ENCODE results near the gene PTPN18. TPM values are rescaled to one million over a fixed set of nuclear protein-coding genes. Genes with fewer than 3 reads are reported as not detected.
"Not testable (repeated sequence)": the region's sequence is repeated elsewhere in the genome, so short reads cannot be mapped to it uniquely, and the experiment has no call there.

PTPN18 gene
- total and polyA plus RNA-seq, 8 donors: 37.0 to 177 (median 55.5) TPM

- no peak overlapping the region for H3K4me3 ChIP-seq
- no peaks in the 10 kb centered on the region for H3K36me3 ChIP-seq
- peaks cover 0 to 28% (median 0%) of the 10 kb centered on the region in 3 donors for H3K27me3 ChIP-seq
- WGBS, 5 donors: 73 to 85% (median 81%) methylated on average over 3 of the region's 3 CpGs
- intact Hi-C loops (cut with DNase I; ENCODE audit: low total_unique reads): no loop called here
- H3K9me3 ChIP-seq: no peaks in the 10 kb centered on the region
- H3K27ac ChIP-seq: no peak overlapping the region
- no peak for DNase-seq
- no peak for TF ChIP-seq EP300 (IDR thresholded peaks at IDR 0.05)
- no peaks in the 10 kb centered on the region for H3K4me1 ChIP-seq
These were observed 36.3 kb upstream of the PTPN18 start for GRCh38 chr2:130319536-130319935.

- H3K4me1 ChIP-seq: peaks cover 0 to 13% (median 9%) of the 10 kb centered on the region in 4 donors
- no peak overlapping the region for H3K4me3 ChIP-seq
- H3K36me3 ChIP-seq: no peaks in the 10 kb centered on the region
- WGBS, 5 donors: 55 to 66% (median 65%) methylated on average over 25 to 43 of the region's 43 CpGs
- TF ChIP-seq EP300 (IDR thresholded peaks at IDR 0.05) (no peak), CTCF (IDR thresholded peaks at IDR 0.05) (no peak), POLR2AphosphoS5 (IDR thresholded peaks at IDR 0.05) (no peak), POLR2A (IDR thresholded peaks at IDR 0.05) (no peak)
- H3K27ac ChIP-seq: no peak overlapping the region
- H3K9me3 ChIP-seq: no peaks in the 10 kb centered on the region
- DNase-seq: no peak
- H3K27me3 ChIP-seq: peaks cover 0 to 68% (median 0%) of the 10 kb centered on the region in 3 donors
- intact Hi-C loops (cut with DNase I; ENCODE audit: low total_unique reads): no loop called here
These were observed 27.9 kb upstream of the PTPN18 start for GRCh38 chr2:130327703-130328527.

GRCh38 chr2:130328710-130329109 is 27.1 kb upstream of the PTPN18 start:
- H3K27me3 ChIP-seq: peaks cover 0 to 66% (median 0%) of the 10 kb centered on the region in 3 donors
- TF ChIP-seq CTCF (IDR thresholded peaks at IDR 0.05) (no peak), EP300 (IDR thresholded peaks at IDR 0.05) (no peak), POLR2AphosphoS5 (IDR thresholded peaks at IDR 0.05) (no peak), POLR2A (IDR thresholded peaks at IDR 0.05) (no peak)
- no peak overlapping the region for H3K4me3 ChIP-seq
- H3K9me3 ChIP-seq: no peaks in the 10 kb centered on the region
- 19 to 26% (median 24%) methylated on average over 2 of the region's 2 CpGs for WGBS, 5 donors
- peaks cover 0 to 13% (median 10%) of the 10 kb centered on the region in 4 donors for H3K4me1 ChIP-seq
- H3K27ac ChIP-seq: no peak overlapping the region
- intact Hi-C loops (cut with DNase I; ENCODE audit: low total_unique reads): no loop called here
- no peaks in the 10 kb centered on the region for H3K36me3 ChIP-seq
- no peak for DNase-seq

- peak in 1 of 3 donors; percentile 59 for TF ChIP-seq POLR2AphosphoS5 (IDR thresholded peaks at IDR 0.05)
- TF ChIP-seq POLR2A (IDR thresholded peaks at IDR 0.05): no peak
- TF ChIP-seq CTCF (IDR thresholded peaks at IDR 0.05): peak in 5 of 7 experiments; percentile 78 to 90 (median 85)
- TF ChIP-seq EP300 (IDR thresholded peaks at IDR 0.05): no peak
- Histone ChIP-seq H3K27ac (no peak overlapping the region), H3K4me3 (peak overlapping the region in 3 of 4 donors; percentile 0 to 31 (median 18)), H3K36me3 (no peaks in the 10 kb centered on the region), H3K27me3 (peaks cover 0 to 40% (median 0%) of the 10 kb centered on the region in 3 donors), H3K4me1 (peaks cover 0 to 20% (median 19%) of the 10 kb centered on the region in 4 donors), H3K9me3 (no peaks in the 10 kb centered on the region)
- peak; percentile 69 to 91 for DNase-seq
- intact Hi-C loops (cut with DNase I; ENCODE audit: low total_unique reads): loop anchor here (10.0 kb wide), 1 partner anchor 148 kb away; the partner anchor contains the start of genes MZT2B and SMPD4
- 19 to 29% (median 21%) methylated on average over 24 to 29 of the region's 29 CpGs for whole genome bisulfite sequencing, 5 donors
These were observed 23.4 kb upstream of the PTPN18 start for GRCh38 chr2:130332271-130333073.

- WGBS, 5 donors: 72 to 86% (median 79%) methylated on average over 8 of the region's 8 CpGs
- not testable (repeated sequence) for H3K9me3 ChIP-seq, H3K36me3 ChIP-seq, H3K4me3 ChIP-seq, H3K27ac ChIP-seq, DNase-seq
- intact Hi-C loops (cut with DNase I; ENCODE audit: low total_unique reads): loop anchor here (10.0 kb wide), 1 partner anchor 148 kb away; the partner anchor contains the start of genes MZT2B and SMPD4
- peaks cover 0 to 22% (median 18%) of the 10 kb centered on the region in 4 donors for H3K4me1 ChIP-seq
- H3K27me3 ChIP-seq: peaks cover 0 to 32% (median 0%) of the 10 kb centered on the region in 3 donors
These were observed 22.6 kb upstream of the PTPN18 start for GRCh38 chr2:130333253-130333652.

Measured in stomach (tissue), 9 donors.